Lung (tissue), 12 donors: ENCODE data around the gene TAB2. TPM values are rescaled to one million over a fixed set of nuclear protein-coding genes. Genes with fewer than 3 reads are reported as not detected.

Source experiments
- ATAC-seq: fragments of 200-7000 bp; cut with Tn5 transposase; one replicate; pipeline ENCODE4 v1.9.1; 2020; ENCODE audit warnings: moderate number of reproducible peaks; ENCODE audit not compliant: insufficient read depth, low FRiP score
- DNase-seq, 3 donors: peaks; one replicate each; pipeline ENCODE4 v3.0.0-alpha.2; 2013 to 2017
- H3K27ac ChIP-seq, 2 donors: one replicate each; pipeline ENCODE4 v1.5.1; 2013; ENCODE audit warnings: mild to moderate bottlenecking in 2 of 2, moderate library complexity in 2 of 2, control low read depth in 1 of 2, inconsistent platforms in 1 of 2, low read depth in 1 of 2, low read length in 1 of 2
- H3K27me3 ChIP-seq, 3 donors: one replicate each; pipeline ENCODE4 v1.5.1; 2013; ENCODE audit warnings: low read length in 2 of 3; ENCODE audit not compliant: control insufficient read depth in 3 of 3, insufficient read depth in 3 of 3
- H3K36me3 ChIP-seq, 4 donors: one replicate each; pipeline ENCODE4 v1.5.1; 2013; ENCODE audit warnings: low read length in 4 of 4, mild to moderate bottlenecking in 1 of 4, moderate library complexity in 1 of 4; ENCODE audit not compliant: control insufficient read depth in 4 of 4, insufficient read depth in 4 of 4
- H3K4me1 ChIP-seq, 5 donors: one replicate each; pipeline ENCODE4 v1.5.1; 2013; ENCODE audit warnings: low read length in 5 of 5, mild to moderate bottlenecking in 2 of 5, moderate library complexity in 1 of 5; ENCODE audit not compliant: control insufficient read depth in 5 of 5, insufficient read depth in 5 of 5
- H3K4me3 ChIP-seq: one replicate; pipeline ENCODE4 v1.5.1; 2013; ENCODE audit warnings: mild to moderate bottlenecking, control low read depth, moderate library complexity
- H3K9ac ChIP-seq, 2 donors: one replicate each; pipeline ENCODE4 v1.5.1; 2013; ENCODE audit warnings: low read length in 2 of 2, control low read depth in 1 of 2; ENCODE audit not compliant: insufficient read depth in 1 of 2
- H3K9me3 ChIP-seq, 4 donors: one replicate each; pipeline ENCODE4 v1.5.1; 2013; ENCODE audit warnings: low read length in 3 of 4, mild to moderate bottlenecking in 1 of 4, moderate library complexity in 1 of 4; ENCODE audit not compliant: control insufficient read depth in 4 of 4, insufficient read depth in 3 of 4
- CTCF ChIP-seq: IDR thresholded peaks from 2 replicates; pipeline ENCODE4 v1.5.1; 2012; ENCODE audit warnings: mild to moderate bottlenecking; ENCODE audit errors: control extremely low read depth, extremely low read depth
- WGBS, 2 donors: extraction: QIAGEN DNeasy Blood & Tissue Kit; methylation state at CpG; one replicate each; pipeline ENCODE4 v1.1.7; 2013; 5-methylcytosine and 5-hydroxymethylcytosine counted together
- polyA plus RNA-seq, 2 donors: library from polyadenylated mRNA; stranded (reverse); fragments of 200-250 nt; gene quantifications; one replicate each; pipeline ENCODE4 v1.2.1, GENCODE V29; 2013
- total RNA-seq, 2 donors: library from RNA; depleted of rRNA in 1 of 2; stranded (reverse); fragments of >200 nt in 1 of 2; gene quantifications; one replicate each; pipeline ENCODE4 v1.2.1, GENCODE V29; 2014 to 2021
- donor health status: control.
- donor health status: control.
- donor health status: Bipolar disorder and iron deficiency.
- donor health status: healthy.
- donor health status: DM: yes; HTN: yes; CAD: no.

The TAB2 gene
- total and polyA plus RNA-seq, 4 donors = 15.8 to 75.9 (median 33.2) TPM

DNA sequence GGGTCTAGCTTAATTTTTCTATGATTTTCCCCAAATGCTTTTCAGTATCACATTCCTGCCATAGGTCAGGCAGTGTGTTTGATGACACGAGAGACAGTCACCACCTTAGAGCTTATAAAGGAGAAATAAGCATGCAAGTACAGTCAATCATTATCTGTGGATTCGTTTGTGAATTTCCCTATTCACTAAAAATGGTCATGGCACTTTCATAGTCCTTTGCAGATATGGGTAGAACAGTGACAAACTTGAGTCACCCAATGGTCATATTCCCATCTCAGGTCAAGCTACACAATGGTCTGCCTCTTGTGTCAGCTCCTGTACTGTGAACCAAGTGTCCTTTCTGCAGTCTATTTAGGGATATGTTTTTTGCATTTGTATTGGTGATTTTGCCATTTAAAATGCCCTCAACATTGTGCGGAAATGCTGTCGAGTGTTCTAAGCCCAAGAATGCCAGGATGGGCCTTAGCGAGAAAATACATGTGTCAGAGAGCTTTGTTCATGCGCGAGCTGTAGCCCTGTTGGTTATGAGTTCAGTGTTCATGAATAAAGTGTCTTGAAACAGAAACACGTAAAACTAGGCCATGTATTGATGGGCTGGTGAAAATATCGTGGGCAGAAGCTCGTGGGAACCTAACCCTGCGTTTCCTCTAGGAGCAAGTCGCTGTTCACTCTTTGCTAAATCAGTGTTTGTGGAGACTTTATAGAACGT lies 102.3 kb downstream of the TAB2 start:
- DNase-seq (no peak), ATAC-seq (no peak)
- Histone ChIP-seq H3K4me3 (no peak overlapping the region), H3K27ac (no peak overlapping the region), H3K36me3 (peaks cover 0 to under 1% (median 0%) of the 10 kb centered on the region in 4 donors), H3K9me3 (peaks cover 0 to 2% (median 0%) of the 10 kb centered on the region in 4 donors), H3K4me1 (peaks cover 0 to 12% (median 0%) of the 10 kb centered on the region in 5 donors), H3K27me3 (no peaks in the 10 kb centered on the region), H3K9ac (no peak overlapping the region)
- no peak for TF ChIP-seq CTCF
- 88 to 94% methylated on average over 13 of the region's 13 CpGs for WGBS, 2 donors

DNA sequence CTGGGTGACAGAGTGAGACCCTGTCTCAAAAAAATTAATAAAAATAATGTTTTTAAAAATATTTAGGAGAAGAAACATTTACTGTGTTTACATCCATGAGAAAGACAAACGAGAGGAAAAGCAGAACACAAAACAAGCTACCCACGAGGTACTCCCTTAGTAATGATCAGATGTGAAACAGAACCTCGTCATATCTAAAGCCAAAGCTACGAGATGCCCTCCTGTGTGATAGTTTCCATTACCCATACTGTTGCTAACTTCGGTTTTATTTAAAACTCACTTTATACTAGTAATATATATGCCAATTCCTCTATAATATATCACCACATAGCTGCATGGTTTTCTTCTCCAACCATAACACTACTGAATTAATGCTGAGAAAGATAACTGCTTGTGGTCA lies 103.6 kb downstream of the TAB2 start:
- DNase-seq (no peak), ATAC-seq (no peak)
- Histone ChIP-seq H3K36me3 (no peaks in the 10 kb centered on the region), H3K9ac (no peak overlapping the region), H3K4me1 (peaks cover 0 to 12% (median 0%) of the 10 kb centered on the region in 5 donors), H3K4me3 (no peak overlapping the region), H3K27me3 (no peaks in the 10 kb centered on the region), H3K9me3 (peaks cover 0 to 2% (median 0%) of the 10 kb centered on the region in 4 donors), H3K27ac (no peak overlapping the region)
- 79 to 87% methylated on average over 5 of the region's 5 CpGs for WGBS, 2 donors
- TF ChIP-seq CTCF = no peak

- Histone ChIP-seq H3K27me3 (no peaks in the 10 kb centered on the region), H3K9me3 (no peaks in the 10 kb centered on the region), H3K4me3 (no peak overlapping the region), H3K27ac (no peak overlapping the region), H3K4me1 (peaks cover 0 to 12% (median 0%) of the 10 kb centered on the region in 5 donors), H3K36me3 (no peaks in the 10 kb centered on the region), H3K9ac (no peak overlapping the region)
- no peak for ATAC-seq
- no peak for TF ChIP-seq CTCF
- WGBS, 2 donors = 95 to 97% methylated on average over 4 of the region's 4 CpGs
- no peak for DNase-seq
These were observed 105.1 kb downstream of the TAB2 start for GRCh38 chr6:149422581-149422980.

- Histone ChIP-seq H3K9ac (no peak overlapping the region), H3K27ac (peak overlapping the region in 1 of 2 donors; percentile 17), H3K9me3 (no peaks in the 10 kb centered on the region), H3K36me3 (no peaks in the 10 kb centered on the region), H3K4me3 (no peak overlapping the region), H3K4me1 (peaks cover 0 to 12% (median 0%) of the 10 kb centered on the region in 5 donors), H3K27me3 (no peaks in the 10 kb centered on the region)
- WGBS, 2 donors = 58 to 80% methylated on average over 7 of the region's 7 CpGs
- no peak for TF ChIP-seq CTCF
- no peak for DNase-seq
- ATAC-seq = no peak
These were observed 106.5 kb downstream of the TAB2 start for GRCh38 chr6:149423964-149424440.
